ENCODE results near the gene ASAP2.

The ASAP2 gene

DNA sequence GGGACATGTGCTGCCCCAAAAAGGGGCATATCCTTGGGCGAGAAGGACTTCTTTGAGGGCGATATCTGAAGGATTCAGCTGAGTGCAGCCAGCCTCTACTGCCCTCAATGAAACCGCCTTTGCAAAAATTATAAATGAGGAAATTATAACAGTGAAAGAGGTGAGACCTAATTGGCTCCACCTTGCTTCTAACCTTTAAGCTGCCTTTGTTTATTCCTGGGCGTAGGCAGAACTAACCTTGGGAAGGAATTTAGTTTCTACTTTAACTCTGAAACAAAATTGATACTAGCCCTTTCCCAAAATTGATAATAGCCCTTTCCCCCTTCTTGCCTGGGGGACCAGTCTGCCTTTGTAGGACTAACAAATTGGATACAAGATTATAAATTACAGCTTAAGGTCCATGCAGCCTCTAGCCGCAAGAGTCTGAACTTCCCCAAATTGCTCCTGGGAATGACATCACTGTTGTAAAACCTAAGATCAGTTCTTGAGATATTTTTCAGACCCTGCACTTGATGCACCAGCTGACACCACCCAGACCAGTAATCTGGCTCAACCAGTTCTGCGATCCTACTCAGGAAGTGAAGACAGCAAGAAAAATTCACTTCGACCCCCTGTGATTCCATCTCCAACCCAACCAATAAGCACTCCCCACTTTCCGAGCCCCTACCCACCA lies 36.0 kb upstream of the ASAP2 start:
- TF ChIP-seq, protein P1, sequence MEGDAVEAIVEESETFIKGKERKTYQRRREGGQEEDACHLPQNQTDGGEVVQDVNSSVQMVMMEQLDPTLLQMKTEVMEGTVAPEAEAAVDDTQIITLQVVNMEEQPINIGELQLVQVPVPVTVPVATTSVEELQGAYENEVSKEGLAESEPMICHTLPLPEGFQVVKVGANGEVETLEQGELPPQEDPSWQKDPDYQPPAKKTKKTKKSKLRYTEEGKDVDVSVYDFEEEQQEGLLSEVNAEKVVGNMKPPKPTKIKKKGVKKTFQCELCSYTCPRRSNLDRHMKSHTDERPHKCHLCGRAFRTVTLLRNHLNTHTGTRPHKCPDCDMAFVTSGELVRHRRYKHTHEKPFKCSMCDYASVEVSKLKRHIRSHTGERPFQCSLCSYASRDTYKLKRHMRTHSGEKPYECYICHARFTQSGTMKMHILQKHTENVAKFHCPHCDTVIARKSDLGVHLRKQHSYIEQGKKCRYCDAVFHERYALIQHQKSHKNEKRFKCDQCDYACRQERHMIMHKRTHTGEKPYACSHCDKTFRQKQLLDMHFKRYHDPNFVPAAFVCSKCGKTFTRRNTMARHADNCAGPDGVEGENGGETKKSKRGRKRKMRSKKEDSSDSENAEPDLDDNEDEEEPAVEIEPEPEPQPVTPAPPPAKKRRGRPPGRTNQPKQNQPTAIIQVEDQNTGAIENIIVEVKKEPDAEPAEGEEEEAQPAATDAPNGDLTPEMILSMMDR (IDR thresholded peaks at IDR 0.05; ENCODE audit: control insufficient read depth, insufficient read depth, low read depth, low read length, missing control alignments): no peak
- DNase-seq (ENCODE audit: low read depth): no peak
- no peak overlapping the region for H3K4me3 ChIP-seq (ENCODE audit: control insufficient read depth, low read depth, low read length)

DNA sequence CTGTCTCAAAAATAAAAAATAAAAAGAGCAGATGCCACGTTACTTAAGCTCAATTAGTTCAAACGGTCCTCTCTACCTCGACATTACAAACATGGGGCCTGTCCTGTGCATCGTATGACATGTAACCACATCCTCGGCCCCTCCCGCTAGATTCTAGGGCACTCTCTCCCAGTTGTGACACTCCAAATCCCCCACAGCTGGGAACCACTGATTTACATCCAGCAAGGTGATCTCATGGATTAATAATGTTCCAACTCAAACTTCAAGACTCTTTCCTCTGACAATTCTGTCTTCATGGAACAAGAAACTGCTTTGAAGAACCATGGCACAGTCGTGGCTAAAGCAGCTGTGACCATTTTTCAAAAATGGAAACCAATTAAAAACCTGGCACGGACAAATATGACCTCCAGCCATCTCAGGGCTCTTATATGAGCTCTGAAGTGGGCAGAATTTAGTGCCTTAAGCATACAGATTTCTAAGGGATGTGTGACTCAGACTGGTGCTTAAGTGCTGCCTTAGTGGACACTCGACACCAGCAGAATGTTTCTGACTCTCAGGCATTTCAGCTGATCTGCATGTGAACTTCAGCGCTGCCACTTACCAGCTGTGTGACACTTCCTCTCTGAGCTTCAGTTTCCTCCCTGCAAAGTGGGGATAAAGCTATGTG lies 31.7 kb upstream of the ASAP2 start:
- no peak for DNase-seq (ENCODE audit: low read depth)

DNA sequence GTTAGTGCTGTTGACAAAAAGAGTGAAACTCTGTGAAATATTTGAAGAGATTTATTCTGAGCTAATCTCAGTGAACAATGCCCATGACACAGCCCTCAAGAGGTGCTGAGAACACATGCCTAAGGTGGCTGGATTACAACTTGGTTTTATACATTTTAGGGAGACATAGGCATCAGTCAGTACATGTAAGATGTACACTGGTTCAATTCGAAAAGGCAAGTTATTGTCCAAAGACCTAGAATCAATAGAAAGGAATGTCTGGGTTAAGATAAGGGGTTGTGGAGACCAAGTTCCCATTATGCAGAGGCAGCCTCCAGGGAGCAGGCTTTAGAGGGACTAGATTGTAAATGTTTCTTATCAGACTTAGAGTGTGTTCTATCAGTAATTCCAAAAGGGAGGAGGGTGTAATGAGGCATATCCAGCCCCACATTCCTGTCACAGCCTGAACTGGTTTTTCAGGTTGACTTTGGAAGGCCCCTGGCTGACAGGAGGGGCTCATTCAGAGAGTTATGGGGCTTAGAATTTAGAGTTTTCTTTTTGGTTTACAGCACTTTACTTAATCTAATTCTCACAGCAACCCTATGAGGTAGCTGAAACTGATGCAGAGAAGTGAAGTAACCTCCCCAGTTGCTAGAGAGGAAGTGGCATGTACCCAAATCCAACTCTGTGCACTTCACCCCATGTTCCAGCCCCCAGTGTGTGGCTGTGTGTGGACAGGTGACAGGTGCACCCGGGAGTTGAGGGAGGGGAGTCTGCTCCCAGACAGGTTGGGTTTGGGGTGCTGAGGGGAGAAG lies 28.3 kb upstream of the ASAP2 start:
- TF ChIP-seq, protein P1 (IDR thresholded peaks at IDR 0.05; ENCODE audit: control insufficient read depth, insufficient read depth, low read depth, low read length, missing control alignments): no peak
- no peak overlapping the region for H3K4me3 ChIP-seq (ENCODE audit: control insufficient read depth, low read depth, low read length)
- DNase-seq (ENCODE audit: low read depth): no peak

More for the DNA sequence above, 31.7 kb upstream of the ASAP2 start:
- H3K4me3 ChIP-seq (ENCODE audit: control insufficient read depth, low read depth, low read length): no peak overlapping the region
- TF ChIP-seq, protein P1 (IDR thresholded peaks at IDR 0.05; ENCODE audit: control insufficient read depth, insufficient read depth, low read depth, low read length, missing control alignments): no peak

DNA sequence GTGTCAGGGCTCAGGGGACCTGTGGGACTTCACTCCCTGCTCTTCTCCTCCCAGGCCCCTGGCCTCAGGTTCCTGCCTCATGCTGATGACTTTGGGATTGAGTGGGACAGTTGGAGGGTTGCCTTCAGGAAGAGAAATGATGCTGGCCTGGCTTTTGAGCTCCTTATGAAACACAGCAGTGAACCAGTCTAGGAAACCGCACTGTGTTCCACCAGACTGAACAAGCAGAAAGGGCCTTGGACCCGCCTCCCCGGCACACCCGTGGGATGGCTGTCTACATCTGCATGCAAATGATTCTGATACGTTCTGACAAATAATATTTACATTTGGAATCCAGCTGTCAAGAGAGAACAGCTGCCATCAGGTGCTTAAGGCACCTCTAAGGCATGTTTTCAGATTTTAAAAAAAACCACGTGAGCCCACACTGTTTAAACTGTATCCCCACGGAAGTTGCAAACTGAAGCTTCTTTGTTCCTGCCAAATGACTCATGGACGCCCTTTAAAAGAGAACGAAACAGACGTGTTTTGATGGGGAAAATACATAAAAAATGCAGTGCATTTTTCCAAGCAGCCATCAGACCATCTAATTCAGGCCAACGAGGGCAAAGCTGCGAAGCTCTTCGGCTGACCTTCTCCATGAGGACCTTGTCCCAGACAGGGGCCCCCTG lies 27.6 kb upstream of the ASAP2 start:
- no peak overlapping the region for H3K4me3 ChIP-seq (ENCODE audit: control insufficient read depth, low read depth, low read length)
- TF ChIP-seq, protein P1 (IDR thresholded peaks at IDR 0.05; ENCODE audit: control insufficient read depth, insufficient read depth, low read depth, low read length, missing control alignments): no peak
- DNase-seq (ENCODE audit: low read depth): no peak

DNA sequence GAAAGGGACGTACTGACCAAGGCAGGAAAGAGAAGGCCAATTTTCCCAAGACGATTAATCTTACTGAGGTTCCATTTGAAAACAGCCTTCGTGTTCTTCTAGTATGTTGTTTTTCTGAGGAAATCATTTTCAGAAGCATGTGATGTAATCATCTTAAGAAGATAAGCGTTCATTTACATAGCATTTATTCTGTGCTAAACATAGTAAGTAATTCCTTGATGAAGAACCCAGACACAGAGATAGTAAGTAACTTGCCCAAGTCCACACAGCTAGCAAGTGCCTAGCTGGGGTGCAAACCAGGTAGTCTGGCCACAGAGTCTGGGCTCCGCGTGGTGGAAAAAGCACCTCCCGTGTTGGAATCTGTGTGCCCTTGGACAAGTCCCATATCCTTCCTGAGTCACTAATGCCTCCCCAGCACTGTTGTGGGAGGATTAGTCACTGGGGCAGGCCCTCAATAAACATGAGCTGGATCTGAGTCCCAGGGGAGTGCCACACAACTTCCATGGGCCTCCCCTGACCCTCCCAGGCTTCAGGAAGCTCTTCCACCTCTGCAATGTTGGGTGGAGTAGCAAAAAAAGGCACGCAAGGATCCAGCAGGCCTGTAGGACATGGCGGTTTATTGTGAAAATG lies 26.9 kb upstream of the ASAP2 start:
- DNase-seq (ENCODE audit: low read depth): peak; percentile 81
- TF ChIP-seq, protein P1 (IDR thresholded peaks at IDR 0.05; ENCODE audit: control insufficient read depth, insufficient read depth, low read depth, low read length, missing control alignments): no peak
- no peak overlapping the region for H3K4me3 ChIP-seq (ENCODE audit: control insufficient read depth, low read depth, low read length)

DNA sequence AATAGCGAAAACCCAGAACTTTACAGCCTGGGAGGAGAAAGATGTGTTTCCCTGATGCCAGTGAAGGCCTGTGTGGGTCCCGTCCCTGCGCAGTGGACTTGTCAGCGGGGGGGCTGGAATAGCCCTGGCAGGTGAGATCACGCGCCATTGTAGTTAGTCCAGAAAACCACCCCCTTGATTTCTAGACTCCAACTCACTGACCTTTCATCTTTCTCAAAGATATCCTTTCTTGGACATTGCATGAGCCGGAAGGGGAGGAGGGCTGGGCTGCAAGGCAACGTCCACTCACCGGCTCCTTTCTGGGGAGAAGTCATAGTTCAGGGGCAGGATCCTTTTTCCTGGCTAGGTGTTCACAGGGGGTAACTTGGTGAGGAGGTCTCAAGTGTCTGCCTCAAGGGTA lies 22.3 kb upstream of the ASAP2 start:
- TF ChIP-seq, protein P1 (IDR thresholded peaks at IDR 0.05; ENCODE audit: control insufficient read depth, insufficient read depth, low read depth, low read length, missing control alignments): no peak
- no peak overlapping the region for H3K4me3 ChIP-seq (ENCODE audit: control insufficient read depth, low read depth, low read length)

More for the DNA sequence above, 22.3 kb upstream of the ASAP2 start:
- DNase-seq (ENCODE audit: low read depth): no peak
